Mucosa of descending colon (tissue), 3 donors: ENCODE measurements around the gene ZBTB22. TPM values are rescaled to one million over a fixed set of nuclear protein-coding genes. Genes with fewer than 3 reads are reported as not detected.

Source experiments
- ATAC-seq: fragments of 200-7000 bp; cut with Tn5 transposase; one replicate; pipeline ENCODE4 v1.9.1; 2020; ENCODE audit warnings: mild to moderate bottlenecking, moderate library complexity
- DNase-seq, 3 donors: peaks; one replicate each; pipeline ENCODE4 v3.0.0-alpha.2; 2020
- H3K36me3 ChIP-seq: fragments of 200-600 bp; one replicate; pipeline ENCODE4 v1.8.0; 2021; ENCODE audit warnings: low read depth, mild to moderate bottlenecking
- H3K4me1 ChIP-seq: fragments of 200-600 bp; one replicate; pipeline ENCODE4 v1.8.0; 2021; ENCODE audit warnings: low read depth, mild to moderate bottlenecking
- H3K4me3 ChIP-seq: fragments of 200-600 bp; one replicate; pipeline ENCODE4 v1.8.0; 2021; ENCODE audit warnings: mild to moderate bottlenecking
- H3K9me3 ChIP-seq: fragments of 200-600 bp; one replicate; pipeline ENCODE4 v1.8.0; 2021; ENCODE audit warnings: mild to moderate bottlenecking
- CTCF ChIP-seq: fragments of 200-600 bp; IDR thresholded peaks from one replicate; pipeline ENCODE4 v1.8.0; 2022; ENCODE audit warnings: antibody characterized with exemption, mild to moderate bottlenecking
- intact Hi-C, 2 donors: fragments of 100-400 bp; cut with DNase I in 1 of 2; cut with micrococcal nuclease in 1 of 2; formaldehyde crosslinking; loops; one replicate each; pipeline versions ENCODE4 v1.11.0 to v1.11.1; 2022; cut with DNase I, micrococcal nuclease
- total RNA-seq, 3 donors: library from RNA; stranded (reverse); fragmentation: NEBNext Ultra II Directional in 2 of 3; extraction: Animal tissue kit (Norgen Biotek cat#: 25700) in 2 of 3; gene quantifications; one replicate each; pipeline versions ENCODE4 v1.2.1 to v1.2.4, GENCODE V29; 2021 to 2023
- donor health status: DM: no; HTN: no; CAD: no; lungs with moderate emphysema.
- donor health status: DM: no; HTN: no; CAD: no.
- donor health status: DM: no; HTN: yes; CAD: no.

Gene ZBTB22
- total RNA-seq, 3 donors from 2014 or later = 18.5 to 23.7 (median 20.1) TPM

GRCh38 chr6:33273924-33274902 lies 43.3 kb downstream of the ZBTB22 start:
- Histone ChIP-seq H3K9me3 (no peaks in the 10 kb centered on the region), H3K4me1 (peaks cover 53% of the 10 kb centered on the region), H3K36me3 (no peaks in the 10 kb centered on the region), H3K4me3 (no peak overlapping the region)
- DNase-seq = no peak
- intact Hi-C loops = no loop called here
- no peak for TF ChIP-seq CTCF
- no peak for ATAC-seq

- H3K4me1 ChIP-seq = peaks cover 53% of the 10 kb centered on the region
- ATAC-seq = no peak
- H3K36me3 ChIP-seq = no peaks in the 10 kb centered on the region
- no peaks in the 10 kb centered on the region for H3K9me3 ChIP-seq
- H3K4me3 ChIP-seq = no peak overlapping the region
- no peak for DNase-seq
- intact Hi-C loops = no loop called here
- TF ChIP-seq CTCF = no peak
Measured at GRCh38 chr6:33273129-33273923, 44.2 kb downstream of the ZBTB22 start.

- no peak for TF ChIP-seq CTCF
- H3K36me3 ChIP-seq = no peaks in the 10 kb centered on the region
- H3K4me1 ChIP-seq = peaks cover 50% of the 10 kb centered on the region
- peak overlapping the region; percentile 69 for H3K4me3 ChIP-seq
- no peaks in the 10 kb centered on the region for H3K9me3 ChIP-seq
- intact Hi-C loops = no loop called here
- DNase-seq = no peak
- ATAC-seq = peak; percentile 2
Measured at GRCh38 chr6:33272275-33273128, 45.0 kb downstream of the ZBTB22 start.

- DNase-seq = peak; percentile 90 to 97 (median 92)
- H3K36me3 ChIP-seq = no peaks in the 10 kb centered on the region
- intact Hi-C loops = no loop called here
- ATAC-seq = peak; percentile 92
- TF ChIP-seq CTCF = no peak
- no peaks in the 10 kb centered on the region for H3K9me3 ChIP-seq
- H3K4me1 ChIP-seq = peaks cover 47% of the 10 kb centered on the region
- H3K4me3 ChIP-seq = peak within 1 kb of the TSS; percentile 69
Measured at GRCh38 chr6:33271468-33272274, 45.9 kb downstream of the ZBTB22 start, which contains the start of the genes RPS18 and VPS52. Gene RPS18, plus strand, starts transcription at chr6:33272075. Its CDS starts 45 bp downstream, at chr6:33272120. Gene VPS52, minus strand, starts transcription at chr6:33271876. Its CDS starts 201 bp downstream, at chr6:33271675.
